ENCODE results near the gene SLAMF7.

SLAMF7 gene

GRCh38 chr1:160744199-160744851, 5.3 kb downstream of the SLAMF7 start:
- DNase-seq (ENCODE audit: extremely low spot score, insufficient read length, low read depth) (no peak), FAIRE-seq (peak; percentile 83)

- FAIRE-seq (peak; percentile 21), DNase-seq (ENCODE audit: extremely low spot score, insufficient read length, low read depth) (no peak)
Observed at GRCh38 chr1:160744852-160745520, 5.9 kb downstream of the SLAMF7 start.

- DNase-seq (ENCODE audit: extremely low spot score, insufficient read length, low read depth) (no peak), FAIRE-seq (peak; percentile 5)
Observed at GRCh38 chr1:160745551-160745950, 6.5 kb downstream of the SLAMF7 start.

GRCh38 chr1:160746836-160747500, 7.9 kb downstream of the SLAMF7 start:
- no peak for DNase-seq (ENCODE audit: extremely low spot score, insufficient read length, low read depth)
- peak; percentile 18 for FAIRE-seq

GRCh38 chr1:160747717-160748116, 8.7 kb downstream of the SLAMF7 start:
- FAIRE-seq (no peak), DNase-seq (ENCODE audit: extremely low spot score, insufficient read length, low read depth) (no peak)

GRCh38 chr1:160748181-160748877, 9.3 kb downstream of the SLAMF7 start:
- DNase-seq (ENCODE audit: extremely low spot score, insufficient read length, low read depth) (no peak), FAIRE-seq (peak; percentile 35)

GRCh38 chr1:160748878-160749269, 9.8 kb downstream of the SLAMF7 start:
- no peak for DNase-seq (ENCODE audit: extremely low spot score, insufficient read length, low read depth)
- FAIRE-seq = peak; percentile 60

GRCh38 chr1:160750608-160751007, 11.6 kb downstream of the SLAMF7 start:
- FAIRE-seq = no peak

GRCh38 chr1:160752406-160752805, 13.4 kb downstream of the SLAMF7 start:
- DNase-seq (ENCODE audit: extremely low spot score, insufficient read length, low read depth) (no peak), FAIRE-seq (no peak)

More at GRCh38 chr1:160750608-160751007, 11.6 kb downstream of the SLAMF7 start:
- no peak for DNase-seq (ENCODE audit: extremely low spot score, insufficient read length, low read depth)

- DNase-seq (ENCODE audit: extremely low spot score, insufficient read length, low read depth) (no peak), FAIRE-seq (no peak)
Observed at GRCh38 chr1:160752924-160753323, 13.9 kb downstream of the SLAMF7 start.

GRCh38 chr1:160753594-160753993, 14.5 kb downstream of the SLAMF7 start:
- FAIRE-seq = no peak
- no peak for DNase-seq (ENCODE audit: extremely low spot score, insufficient read length, low read depth)

GRCh38 chr1:160755461-160755860, 16.4 kb downstream of the SLAMF7 start:
- DNase-seq (ENCODE audit: extremely low spot score, insufficient read length, low read depth) (no peak), FAIRE-seq (no peak)

GRCh38 chr1:160755911-160756848, 17.1 kb downstream of the SLAMF7 start:
- FAIRE-seq (peak; percentile 90), DNase-seq (ENCODE audit: extremely low spot score, insufficient read length, low read depth) (no peak)

GRCh38 chr1:160756849-160757201, 17.8 kb downstream of the SLAMF7 start:
- no peak for DNase-seq (ENCODE audit: extremely low spot score, insufficient read length, low read depth)
- FAIRE-seq = peak; percentile 90

- DNase-seq (ENCODE audit: extremely low spot score, insufficient read length, low read depth) = no peak
Observed at GRCh38 chr1:160758521-160758920, 19.5 kb downstream of the SLAMF7 start.

GRCh38 chr1:160759740-160760139, 20.7 kb downstream of the SLAMF7 start:
- FAIRE-seq (peak; percentile 9), DNase-seq (ENCODE audit: extremely low spot score, insufficient read length, low read depth) (no peak)

More at GRCh38 chr1:160758521-160758920, 19.5 kb downstream of the SLAMF7 start:
- peak; percentile 41 for FAIRE-seq

GRCh38 chr1:160761046-160761445, 22.0 kb downstream of the SLAMF7 start:
- FAIRE-seq (no peak), DNase-seq (ENCODE audit: extremely low spot score, insufficient read length, low read depth) (no peak)

GRCh38 chr1:160761886-160762285, 22.8 kb downstream of the SLAMF7 start:
- DNase-seq (ENCODE audit: extremely low spot score, insufficient read length, low read depth) (no peak), FAIRE-seq (no peak)

GRCh38 chr1:160763993-160764392, 24.9 kb downstream of the SLAMF7 start:
- FAIRE-seq (no peak), DNase-seq (ENCODE audit: extremely low spot score, insufficient read length, low read depth) (no peak)

Measured in GM18507 (cell line).